OCI-LY1 (cell line): ENCODE results near the gene CMPK1.
A peak's percentile ranks its signal among the peaks of the same experiment; 100 is the strongest.

Experiments used
- CTCF ChIP-seq: fragments of 200-600 bp; sonication (generic), shearing (Covaris generic); IDR thresholded peaks from 2 replicates; pipeline ENCODE4 v1.5.1; 2017; ENCODE audit warnings: mild to moderate bottlenecking, antibody characterized with exemption, low read length, moderate library complexity, mixed read lengths
- EZH2 ChIP-seq: fragments of 200-600 bp; sonication (generic), shearing (Covaris generic); IDR thresholded peaks from 2 replicates; pipeline ENCODE4 v1.8.0; 2017; ENCODE audit warnings: borderline replicate concordance, mixed run types, mild to moderate bottlenecking, antibody characterized with exemption, low read length, moderate library complexity, mixed read lengths

GRCh38 chr1:47333922-47334764, 553 bp downstream of the CMPK1 start:
- TF ChIP-seq CTCF = peak; percentile 41
- no peak for TF ChIP-seq EZH2
